OCI-LY1 (cell line): Measurements from ENCODE around the gene PDGFRB.

Source experiments
- EZH2 ChIP-seq: fragments of 200-600 bp; sonication (generic), shearing (Covaris generic); IDR thresholded peaks from 2 replicates; pipeline ENCODE4 v1.8.0; 2017; ENCODE audit warnings: borderline replicate concordance, mixed run types, mild to moderate bottlenecking, antibody characterized with exemption, low read length, moderate library complexity, mixed read lengths
- TF ChIP-seq, protein P1 (sequence below): fragments of 200-600 bp; sonication (generic), shearing (Covaris generic); IDR thresholded peaks from 2 replicates; pipeline ENCODE4 v1.5.1; 2017; ENCODE audit warnings: mild to moderate bottlenecking, antibody characterized with exemption, low read length, moderate library complexity, mixed read lengths

- TF ChIP-seq, protein P1, sequence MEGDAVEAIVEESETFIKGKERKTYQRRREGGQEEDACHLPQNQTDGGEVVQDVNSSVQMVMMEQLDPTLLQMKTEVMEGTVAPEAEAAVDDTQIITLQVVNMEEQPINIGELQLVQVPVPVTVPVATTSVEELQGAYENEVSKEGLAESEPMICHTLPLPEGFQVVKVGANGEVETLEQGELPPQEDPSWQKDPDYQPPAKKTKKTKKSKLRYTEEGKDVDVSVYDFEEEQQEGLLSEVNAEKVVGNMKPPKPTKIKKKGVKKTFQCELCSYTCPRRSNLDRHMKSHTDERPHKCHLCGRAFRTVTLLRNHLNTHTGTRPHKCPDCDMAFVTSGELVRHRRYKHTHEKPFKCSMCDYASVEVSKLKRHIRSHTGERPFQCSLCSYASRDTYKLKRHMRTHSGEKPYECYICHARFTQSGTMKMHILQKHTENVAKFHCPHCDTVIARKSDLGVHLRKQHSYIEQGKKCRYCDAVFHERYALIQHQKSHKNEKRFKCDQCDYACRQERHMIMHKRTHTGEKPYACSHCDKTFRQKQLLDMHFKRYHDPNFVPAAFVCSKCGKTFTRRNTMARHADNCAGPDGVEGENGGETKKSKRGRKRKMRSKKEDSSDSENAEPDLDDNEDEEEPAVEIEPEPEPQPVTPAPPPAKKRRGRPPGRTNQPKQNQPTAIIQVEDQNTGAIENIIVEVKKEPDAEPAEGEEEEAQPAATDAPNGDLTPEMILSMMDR, result no peak
- no peak for TF ChIP-seq EZH2
These were observed 54.6 kb downstream of the PDGFRB start for GRCh38 chr5:150101023-150101422.
